H1 (cell line): ENCODE results near the gene RAMP3. TPM values are rescaled to one million over a fixed set of nuclear protein-coding genes. Genes with fewer than 3 reads are reported as not detected.

Experiments
- CTCF ChIA-PET: fragments of 300-600 bp; sonication (Branson Sonifier 250); formaldehyde crosslinking; loops from one replicate; lab custom pipeline; 2021; ENCODE audit not compliant: partially characterized antibody; lab: Charles Lee
- POLR2A ChIA-PET: fragments of 300-600 bp; sonication (Branson Sonifier 250); formaldehyde crosslinking; loops from one replicate; lab custom pipeline; 2021; ENCODE audit warnings: inconsistent platforms; ENCODE audit not compliant: partially characterized antibody; lab: Charles Lee
- DNase-seq, 2 experiments: peaks; one replicate each; pipeline versions ENCODE4 v3.0.0 to v3.0.0-alpha.2; 2010 to 2022; ENCODE audit warnings: low spot score in 2 of 2, low read depth in 1 of 2, mixed read lengths in 1 of 2
- FAIRE-seq: peaks from 2 replicates; lab custom pipeline; 2011; peaks lifted over from hg19 to GRCh38; lab: Jason Lieb, UNC
- H2AFZ ChIP-seq: 2 replicates; pipeline ENCODE4 v1.8.1; 2012; ENCODE audit warnings: low read length, inconsistent platforms
- H2AK5ac ChIP-seq: 2 replicates; pipeline ENCODE4 v1.6.1; 2013; ENCODE audit warnings: low read depth, low read length
- H2BK120ac ChIP-seq: replicated peaks from 2 replicates; pipeline ENCODE3; 2013; ENCODE audit warnings: low read depth, low read length, inconsistent platforms
- H2BK12ac ChIP-seq: 2 replicates; pipeline ENCODE4 v1.6.1; 2013; ENCODE audit warnings: low read depth, low read length
- H2BK15ac ChIP-seq: 2 replicates; pipeline ENCODE4 v1.6.1; 2013; ENCODE audit warnings: low read length
- H2BK20ac ChIP-seq: 2 replicates; pipeline ENCODE4 v1.6.1; 2013; ENCODE audit warnings: low read length
- H2BK5ac ChIP-seq: 2 replicates; pipeline ENCODE4 v1.6.1; 2013; ENCODE audit warnings: low read depth, low read length
- H3K14ac ChIP-seq: 2 replicates; pipeline ENCODE4 v1.6.1; 2013; ENCODE audit warnings: inconsistent platforms; ENCODE audit not compliant: insufficient read length
- H3K18ac ChIP-seq: 2 replicates; pipeline ENCODE4 v1.6.1; 2013; ENCODE audit warnings: low read length; ENCODE audit errors: extremely low read depth
- H3K23ac ChIP-seq: 2 replicates; pipeline ENCODE4 v1.6.1; 2013; ENCODE audit warnings: inconsistent platforms; ENCODE audit not compliant: insufficient read length
- H3K23me2 ChIP-seq: 2 replicates; pipeline ENCODE4 v1.6.1; 2013; ENCODE audit warnings: low read depth, low read length
- H3K27ac ChIP-seq: 2 replicates; pipeline ENCODE4 v1.6.1; 2011; ENCODE audit warnings: low read depth, low read length, inconsistent platforms
- H3K27me3 ChIP-seq, 4 experiments: replicated peaks in 1 of 4; 1 replicate in 1 of 4; 2 replicates in 3 of 4; pipeline versions ENCODE4 v1.6.1 to v1.8.1; 2011 to 2013; ENCODE audit warnings: low read length in 3 of 4, mild to moderate bottlenecking in 3 of 4, inconsistent platforms in 2 of 4, mixed read lengths in 2 of 4, moderate library complexity in 1 of 4; ENCODE audit not compliant: control insufficient read depth in 3 of 4, insufficient read depth in 3 of 4; ENCODE audit errors: extremely low read depth in 1 of 4
- H3K36me3 ChIP-seq, 4 experiments: 2 replicates each; pipeline versions ENCODE4 v1.6.1 to v1.8.1; 2011 to 2013; ENCODE audit warnings: mild to moderate bottlenecking in 4 of 4, low read length in 3 of 4, moderate library complexity in 2 of 4, control low read depth in 1 of 4, inconsistent platforms in 1 of 4; ENCODE audit not compliant: insufficient read depth in 4 of 4, control insufficient read depth in 2 of 4
- H3K4ac ChIP-seq: replicated peaks from 2 replicates; pipeline ENCODE3; 2013; ENCODE audit warnings: low read length, low read depth, mixed read lengths, inconsistent platforms; ENCODE audit not compliant: insufficient read length
- H3K4me1 ChIP-seq, 4 experiments: replicated peaks in 1 of 4; 1 replicate in 1 of 4; 2 replicates in 3 of 4; pipeline versions ENCODE4 v1.6.1 to v1.8.1; 2011 to 2013; ENCODE audit warnings: low read length in 3 of 4, inconsistent platforms in 2 of 4, mixed read lengths in 1 of 4; ENCODE audit not compliant: insufficient read depth in 4 of 4, control insufficient read depth in 3 of 4
- H3K4me2 ChIP-seq, 2 experiments: 2 replicates each; pipeline versions ENCODE4 v1.6.1 to v1.8.1; 2011 to 2013; ENCODE audit warnings: low read depth in 2 of 2, low read length in 2 of 2, control low read depth in 1 of 2, inconsistent platforms in 1 of 2, mild to moderate bottlenecking in 1 of 2; ENCODE audit not compliant: insufficient read depth in 1 of 2
- H3K4me3 ChIP-seq, 4 experiments: fragments of 200-600, 300-600 bp in 1 of 4; sonication (generic), shearing (Covaris generic), sonication (Bioruptor Twin) in 1 of 4; 2 replicates each; pipeline versions ENCODE4 v1.5.1 to v1.8.1; 2011 to 2016; ENCODE audit warnings: low read length in 4 of 4, low read depth in 3 of 4, control low read depth in 2 of 4, inconsistent platforms in 2 of 4, mild to moderate bottlenecking in 2 of 4, mixed read lengths in 1 of 4, moderate library complexity in 1 of 4; ENCODE audit not compliant: insufficient read depth in 2 of 4; ENCODE audit errors: extremely low read depth in 1 of 4
- H3K56ac ChIP-seq: replicated peaks from 2 replicates; pipeline ENCODE3; 2013; ENCODE audit warnings: low read depth, mild to moderate bottlenecking, mixed read lengths, low read length, inconsistent platforms; ENCODE audit not compliant: insufficient read length
- H3K79me1 ChIP-seq: 2 replicates; pipeline ENCODE4 v1.6.1; 2013; ENCODE audit warnings: low read depth, low read length, control low read depth
- H3K79me2 ChIP-seq, 2 experiments: 2 replicates each; pipeline versions ENCODE4 v1.6.1 to v1.8.1; 2012 to 2013; ENCODE audit warnings: low read length in 2 of 2, mild to moderate bottlenecking in 2 of 2, inconsistent platforms in 1 of 2; ENCODE audit not compliant: insufficient read depth in 2 of 2, control insufficient read depth in 1 of 2
- H3K9ac ChIP-seq, 4 experiments: replicated peaks in 1 of 4; 1 replicate in 1 of 4; 2 replicates in 3 of 4; pipeline versions ENCODE4 v1.6.1 to v1.8.1; 2011 to 2013; ENCODE audit warnings: low read depth in 3 of 4, low read length in 3 of 4, control low read depth in 2 of 4, mild to moderate bottlenecking in 2 of 4, moderate library complexity in 2 of 4, inconsistent platforms in 1 of 4; ENCODE audit errors: extremely low read depth in 1 of 4
- H3K9me3 ChIP-seq, 2 experiments: 2 replicates each; pipeline versions ENCODE4 v1.6.1 to v1.8.1; 2012 to 2013; ENCODE audit warnings: mild to moderate bottlenecking in 2 of 2, moderate library complexity in 2 of 2, control low read depth in 1 of 2, inconsistent platforms in 1 of 2, low read depth in 1 of 2, low read length in 1 of 2, mixed read lengths in 1 of 2; ENCODE audit not compliant: insufficient read depth in 2 of 2
- H4K20me1 ChIP-seq, 2 experiments: replicated peaks in 1 of 2; 2 replicates each; pipeline versions ENCODE3 to v1.8.1; 2011 to 2013; ENCODE audit warnings: inconsistent platforms in 2 of 2, low read length in 2 of 2, mild to moderate bottlenecking in 1 of 2; ENCODE audit not compliant: insufficient read depth in 2 of 2, control insufficient read depth in 1 of 2
- H4K5ac ChIP-seq: 2 replicates; pipeline ENCODE4 v1.6.1; 2013; ENCODE audit warnings: low read length, low read depth, mixed read lengths, inconsistent platforms; ENCODE audit not compliant: insufficient read length
- H4K8ac ChIP-seq: 2 replicates; pipeline ENCODE4 v1.8.0; 2013; ENCODE audit warnings: mild to moderate bottlenecking, moderate library complexity, low read length, inconsistent platforms; ENCODE audit not compliant: insufficient read depth; ENCODE audit errors: extremely low read depth
- H4K91ac ChIP-seq: replicated peaks from 2 replicates; pipeline ENCODE3; 2013; ENCODE audit warnings: low read length, mixed read lengths, inconsistent platforms; ENCODE audit not compliant: insufficient read length
- RNF2 ChIP-seq: fragments of 200-900, 300-1000 bp; sonication (generic); IDR thresholded peaks from 2 replicates; pipeline ENCODE4 v1.7.1; 2016; ENCODE audit warnings: borderline replicate concordance, low read depth, mild to moderate bottlenecking, antibody characterized with exemption, low read length; ENCODE audit not compliant: poor library complexity, severe bottlenecking; ENCODE audit errors: missing control alignments
- WGBS, 2 experiments: shearing (Covaris generic) in 1 of 2; methylation state at CpG; one replicate each; pipeline versions ENCODE4 v1.1.6 to v1.1.7; 2013 to 2015; ENCODE audit warnings: low lambda C conversion rate in 2 of 2, mixed read lengths in 2 of 2, inconsistent platforms in 1 of 2, low coverage in 1 of 2, missing lambda C conversion rate in 1 of 2; ENCODE audit not compliant: insufficient replicate concordance in 2 of 2, insufficient coverage in 1 of 2, insufficient read length in 1 of 2; ENCODE audit errors: extremely low coverage in 1 of 2, missing lambda C conversion rate in 1 of 2; 5-methylcytosine and 5-hydroxymethylcytosine counted together
- polyA plus RNA-seq, 7 experiments: library from polyadenylated mRNA; depleted of rRNA in 3 of 7; stranded (reverse) in 5 of 7; unstranded in 2 of 7; fragments of >200 nt in 5 of 7; fragments of 200-250 nt in 2 of 7; gene quantifications; 1 replicate in 5 of 7; 2 replicates in 1 of 7; 4 replicates in 1 of 7; pipeline versions ENCODE4 v1.2.1 to v1.2.3, GENCODE V29; 2011 to 2013; ENCODE audit warnings: missing spikeins in 2 of 7, mixed read lengths in 2 of 7
- total RNA-seq: library from RNA; stranded (reverse); fragmentation: NEBNext Ultra II Directional; extraction: Animal tissue kit (Norgen Biotek cat#: 25700); gene quantifications from 2 replicates; pipeline ENCODE4 v1.2.1, GENCODE V29; 2021

Gene RAMP3
- total and polyA plus RNA-seq, 2 of the 8 experiments (the other 6 are each of a cell fraction or from before 2014, with no cell fraction given): 0.88 to 0.98 TPM

- H2BK20ac ChIP-seq: no peak overlapping the region
- H3K27ac ChIP-seq: no peak overlapping the region
- no peak overlapping the region for H3K56ac ChIP-seq
- H2AK5ac ChIP-seq: no peak overlapping the region
- no peak overlapping the region for H2BK120ac ChIP-seq
- no peak overlapping the region for H4K5ac ChIP-seq
- no peaks in the 10 kb centered on the region for H3K9me3 ChIP-seq
- H4K91ac ChIP-seq: no peak overlapping the region
- H2BK5ac ChIP-seq: no peak overlapping the region
- no peak overlapping the region for H3K18ac ChIP-seq
- 58% methylated on average over 9 of the region's 9 CpGs; no CpG with 5 or more reads in 1 of the 2 experiments for WGBS, 2 experiments
- no peak overlapping the region for H2BK15ac ChIP-seq
- H3K4ac ChIP-seq: no peak overlapping the region
- no peak overlapping the region for H4K8ac ChIP-seq
- DNase-seq: no peak
- peak overlapping the region; percentile 86 for H2AFZ ChIP-seq
- no peak overlapping the region for H2BK12ac ChIP-seq
- no peaks in the 10 kb centered on the region for H3K79me2 ChIP-seq
- no peaks in the 10 kb centered on the region for H3K4me1 ChIP-seq
- H3K4me2 ChIP-seq: no peak overlapping the region
- ChIA-PET CTCF (interaction anchor here (0.6 to 6.1 kb wide), 51 partner anchors 8 to 588 kb away, joined by 3 to 105 read pairs (median 5); partner anchors contain the start of genes CCM2, NACAD and TBRG4), POLR2A (interaction anchor here (0.9 to 2.8 kb wide), 7 partner anchors 10 to 163 kb away, joined by 3 to 13 read pairs (median 4); partner anchors contain the start of gene TBRG4)
- no peak overlapping the region for H3K9ac ChIP-seq
- FAIRE-seq: peak; percentile 72
- no peak overlapping the region for H3K14ac ChIP-seq
- no peak overlapping the region for H3K23ac ChIP-seq
- no peaks in the 10 kb centered on the region for H3K23me2 ChIP-seq
- no peaks in the 10 kb centered on the region for H3K79me1 ChIP-seq
- no peaks in the 10 kb centered on the region for H3K27me3 ChIP-seq
- H3K36me3 ChIP-seq: no peaks in the 10 kb centered on the region
- no peak overlapping the region for H3K4me3 ChIP-seq
- H4K20me1 ChIP-seq: no peaks in the 10 kb centered on the region
- TF ChIP-seq RNF2: no peak
Observed at GRCh38 chr7:45136106-45137060, 21.2 kb upstream of the RAMP3 start.
